HG02610 (cell line): ENCODE results near the gene ARHGAP1.
"Not testable (repeated sequence)": the region's sequence is repeated elsewhere in the genome, so short reads cannot be mapped to it uniquely, and the experiment has no call there.

Experiments used
- ATAC-seq: cut with Tn5 transposase; IDR thresholded peaks from one replicate; pipeline ENCODE4 v1.9.1; 2021; ENCODE audit warnings: mild to moderate bottlenecking, moderate library complexity; ENCODE audit not compliant: unreplicated experiment

The ARHGAP1 gene

DNA sequence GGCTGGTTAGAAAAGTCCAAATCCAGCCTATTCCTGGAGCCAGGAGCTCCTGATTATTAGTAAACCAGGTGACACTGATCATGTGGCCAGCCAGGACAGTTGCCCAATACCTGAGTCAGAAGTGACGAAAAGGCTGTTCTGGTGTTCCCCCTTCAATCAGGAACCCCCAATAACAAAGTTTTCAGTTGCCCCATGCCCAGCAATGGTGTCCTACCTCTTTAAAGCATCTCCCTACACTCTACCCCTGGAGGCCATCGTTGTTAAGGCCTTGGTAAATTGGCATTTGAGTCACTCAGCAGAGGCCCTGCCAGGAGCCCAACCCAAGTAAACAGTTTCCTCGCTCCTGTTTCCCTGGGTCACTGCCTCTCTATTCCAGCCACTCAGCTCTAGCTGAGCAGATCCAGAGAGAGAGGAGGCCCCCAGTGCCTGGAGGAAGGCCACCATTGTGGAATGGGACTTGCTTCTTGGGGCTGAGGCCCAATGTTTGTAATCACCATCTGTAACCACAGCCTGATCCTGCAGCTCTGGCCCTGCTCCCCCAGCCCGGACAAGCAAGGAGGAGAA lies 25.0 kb downstream of the ARHGAP1 start:
- ATAC-seq = no peak

DNA sequence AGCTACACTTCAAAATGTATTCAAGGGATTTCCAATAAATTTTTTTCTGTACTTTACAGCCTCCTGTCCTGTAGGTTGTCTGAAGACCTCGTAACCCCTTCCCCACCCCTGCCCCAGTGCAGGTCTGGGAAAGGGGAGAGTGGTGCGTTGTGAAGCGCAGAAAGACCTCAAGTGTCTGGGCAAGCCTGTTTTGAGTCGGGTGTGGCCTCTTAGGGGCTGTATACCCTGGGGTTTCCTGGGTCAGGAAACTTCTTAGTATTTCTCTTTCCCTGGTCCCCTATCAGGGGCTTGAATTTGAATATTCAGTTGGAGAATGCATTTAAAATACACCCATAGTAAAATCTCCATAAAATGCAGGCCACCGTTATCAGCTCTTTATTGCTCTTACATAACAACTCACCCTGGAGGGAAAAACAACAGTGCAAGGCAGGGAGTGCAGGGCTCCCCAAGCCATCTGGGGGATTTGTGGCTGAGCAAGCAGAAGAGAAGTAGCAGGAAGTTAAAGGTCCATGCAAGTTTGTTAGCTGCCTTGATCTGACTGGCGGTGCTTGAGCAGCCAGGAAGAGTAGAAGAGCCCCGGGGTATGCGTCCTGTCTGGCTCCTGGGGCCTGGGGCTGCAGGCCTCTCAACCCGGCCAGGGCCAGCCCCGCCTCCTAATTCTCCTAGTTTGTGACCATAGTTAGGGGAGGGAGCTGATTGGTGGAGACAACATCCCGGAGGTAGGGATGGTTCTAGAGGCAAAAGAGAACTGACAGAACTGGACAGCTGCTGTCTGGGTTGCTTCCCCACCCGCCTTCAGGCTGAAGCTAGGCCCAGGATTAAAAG lies 25.7 kb downstream of the ARHGAP1 start:
- ATAC-seq = no peak

- no peak for ATAC-seq
These were observed 26.5 kb downstream of the ARHGAP1 start for GRCh38 chr11:46673713-46674462.

- ATAC-seq = no peak
These were observed 28.0 kb downstream of the ARHGAP1 start for GRCh38 chr11:46672381-46672839.

DNA sequence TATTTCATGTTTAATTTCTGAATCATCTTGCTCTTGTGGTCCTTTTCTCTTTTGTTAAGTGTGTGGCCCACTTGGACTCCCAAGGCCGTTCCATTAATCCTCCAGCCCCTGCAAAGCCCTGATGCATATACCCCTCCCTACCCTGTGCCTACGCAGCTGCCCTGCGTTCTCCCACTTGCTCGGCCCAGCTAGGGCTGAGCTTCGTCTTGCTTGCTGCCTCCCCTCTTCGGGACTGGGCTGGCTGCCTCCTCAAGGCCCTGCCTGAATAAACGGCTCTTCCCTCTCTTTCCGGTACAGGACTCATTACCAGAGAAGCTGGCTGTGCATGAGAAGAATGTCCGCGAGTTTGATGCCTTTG lies 28.5 kb downstream of the ARHGAP1 start:
- ATAC-seq = no peak

GRCh38 chr11:46670521-46670920 lies 29.9 kb downstream of the ARHGAP1 start:
- not testable (repeated sequence) for ATAC-seq

DNA sequence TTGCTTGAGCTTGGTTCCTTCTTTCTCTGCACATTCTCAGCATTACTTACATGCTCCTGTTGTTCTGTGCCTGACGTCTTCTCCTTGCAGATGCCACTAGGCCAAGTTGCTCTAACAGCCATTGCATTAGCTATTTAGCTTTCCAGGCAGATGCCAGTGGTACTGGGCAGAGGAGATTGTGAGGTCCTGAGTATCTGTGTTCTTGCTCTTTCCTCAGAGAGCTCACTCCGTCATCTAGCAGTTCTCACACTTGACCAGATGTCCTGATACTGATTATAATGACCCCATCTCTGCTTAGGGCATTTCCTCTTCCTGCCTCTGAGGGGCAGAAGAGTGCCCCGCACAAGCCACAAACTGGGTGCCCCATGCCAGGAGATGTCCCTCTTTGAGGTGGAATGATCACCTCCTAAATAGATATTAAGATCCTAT lies 30.7 kb downstream of the ARHGAP1 start:
- no peak for ATAC-seq

DNA sequence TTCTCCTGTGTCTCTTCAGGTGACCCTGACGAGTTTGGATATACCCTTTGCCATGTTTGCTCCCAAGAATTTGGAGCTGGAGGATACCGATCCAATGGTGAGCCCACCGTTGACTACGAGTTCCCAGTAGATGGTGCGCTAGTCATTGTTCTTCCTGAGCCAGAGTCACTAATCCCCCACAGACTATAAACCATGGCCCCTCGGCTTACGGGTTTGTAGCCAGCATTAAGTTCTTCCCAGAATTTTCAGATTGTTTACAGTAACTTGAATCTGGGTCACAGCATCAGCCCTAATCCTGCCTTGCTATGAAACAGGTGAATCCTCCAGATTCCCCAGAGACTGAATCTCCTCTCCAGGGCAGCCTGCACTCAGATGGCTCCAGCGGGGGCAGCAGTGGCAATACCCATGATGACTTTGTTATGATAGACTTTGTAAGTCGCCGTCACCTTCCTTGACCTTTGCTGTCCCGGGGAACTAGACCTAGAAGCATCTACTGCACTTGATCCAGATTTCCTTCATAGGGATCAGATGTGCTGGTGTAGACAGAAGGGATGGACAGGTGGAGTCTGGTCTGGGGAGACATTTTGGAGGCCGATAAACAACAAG lies 31.8 kb downstream of the ARHGAP1 start:
- no peak for ATAC-seq

GRCh38 chr11:46667043-46667481 lies 33.4 kb downstream of the ARHGAP1 start:
- ATAC-seq = no peak

DNA sequence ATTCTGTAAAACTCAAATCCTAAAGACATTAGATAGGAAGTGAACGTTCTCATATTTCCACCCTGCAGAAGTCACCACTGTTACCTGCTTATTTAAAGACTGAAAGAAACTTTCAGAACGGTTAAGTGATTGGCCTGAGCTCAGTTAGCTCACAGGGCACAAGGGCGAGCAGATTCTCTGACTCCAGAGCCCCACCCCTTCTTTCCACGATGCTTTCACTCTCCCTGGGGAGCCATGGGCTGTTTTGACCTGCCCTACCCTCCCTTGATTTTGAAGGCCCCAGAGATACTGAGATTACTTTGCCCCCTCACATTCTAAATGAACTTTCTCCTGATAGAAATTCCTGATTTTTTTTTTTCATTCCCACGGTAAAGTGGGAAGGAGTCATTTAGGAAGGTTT lies 33.9 kb downstream of the ARHGAP1 start:
- no peak for ATAC-seq

GRCh38 chr11:46665356-46665755 lies 35.1 kb downstream of the ARHGAP1 start:
- ATAC-seq = no peak

GRCh38 chr11:46664612-46665011 lies 35.8 kb downstream of the ARHGAP1 start:
- no peak for ATAC-seq

DNA sequence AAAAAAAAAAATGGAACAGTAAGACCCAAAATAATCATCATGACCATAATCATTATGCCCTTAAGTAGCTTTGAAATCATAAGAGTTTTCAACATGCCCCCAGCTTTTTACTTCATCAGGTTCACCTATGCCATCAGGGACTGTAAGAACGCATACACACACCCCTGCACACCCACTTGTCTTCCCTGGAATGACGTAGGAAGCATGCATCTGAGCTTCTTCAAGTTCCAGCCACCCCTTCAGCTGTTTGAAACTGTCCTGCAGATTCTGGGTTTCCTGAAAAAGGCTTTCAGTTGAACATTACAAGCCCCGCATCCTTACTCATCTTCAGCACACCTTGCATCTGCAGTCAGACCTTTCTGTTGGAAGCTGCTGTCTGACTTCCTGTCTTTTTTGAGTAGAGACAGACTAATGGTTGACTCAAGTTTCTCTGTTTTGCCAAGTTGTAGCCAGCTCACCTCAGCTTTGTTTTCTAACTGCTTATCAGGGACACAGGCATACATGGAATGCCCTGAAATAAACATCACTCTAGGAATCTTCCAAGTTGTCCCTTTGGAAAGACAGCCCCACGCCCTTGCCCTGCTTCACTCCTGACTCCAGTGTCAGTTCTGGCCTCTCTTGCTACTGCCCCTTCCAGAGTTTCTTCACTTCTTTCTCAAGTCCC lies 37.0 kb downstream of the ARHGAP1 start:
- no peak for ATAC-seq

DNA sequence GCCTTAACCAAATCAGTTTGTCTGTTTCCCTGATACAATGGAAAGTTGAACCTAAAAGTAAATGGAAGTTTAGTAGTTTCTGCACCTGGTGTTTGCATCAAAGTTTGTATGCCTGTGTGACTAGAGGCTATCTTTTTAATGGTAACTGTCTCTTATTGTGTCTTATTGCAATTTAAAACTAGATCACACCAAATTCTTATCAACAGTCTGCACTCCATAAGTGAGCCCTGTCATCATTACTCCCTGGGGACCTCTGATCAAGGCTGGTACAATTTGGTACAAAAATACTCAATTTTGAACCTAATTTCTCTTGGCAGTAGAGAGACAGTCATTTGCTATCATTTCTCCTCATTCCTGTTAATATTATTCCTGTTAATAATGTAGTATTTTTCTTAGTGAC lies 38.1 kb downstream of the ARHGAP1 start:
- no peak for ATAC-seq

DNA sequence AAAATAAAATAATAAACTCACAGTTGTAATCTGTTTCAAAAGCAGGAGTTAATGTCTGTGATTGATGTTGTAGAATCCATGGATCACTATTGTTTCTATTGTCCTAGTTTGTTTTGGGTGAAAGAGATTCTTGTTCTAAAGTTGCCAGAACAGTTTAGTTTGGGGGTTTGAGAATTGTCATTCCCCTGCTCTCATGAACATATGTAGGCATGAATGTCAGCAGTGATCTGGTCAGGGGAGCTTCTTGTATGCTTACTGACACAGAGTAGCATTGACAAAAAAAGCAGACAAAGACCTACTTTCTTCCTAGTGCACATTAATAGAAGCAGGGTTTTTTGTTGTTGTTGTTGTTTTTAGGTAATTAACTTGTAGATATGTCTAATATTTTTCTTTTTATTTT lies 38.6 kb downstream of the ARHGAP1 start:
- ATAC-seq = no peak

DNA sequence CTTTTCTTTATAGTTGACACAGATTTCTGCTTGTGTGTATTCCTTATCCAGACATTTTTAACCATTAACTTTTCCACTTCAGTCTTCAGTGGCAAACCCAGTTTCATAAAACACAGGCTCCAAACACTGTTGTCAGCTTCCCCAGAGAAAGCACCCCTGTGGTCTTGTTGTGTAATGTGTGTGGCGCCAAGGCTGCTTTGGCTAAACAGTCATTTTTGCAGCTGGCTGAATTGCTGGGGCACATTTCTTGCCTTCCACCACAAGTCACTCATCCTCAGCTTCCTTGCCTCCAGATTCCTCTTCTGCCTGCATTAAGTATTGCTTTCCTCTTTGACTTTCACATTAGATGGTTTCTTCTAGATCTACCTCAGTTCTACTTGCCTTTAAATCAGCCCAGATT lies 40.5 kb downstream of the ARHGAP1 start:
- ATAC-seq = no peak

DNA sequence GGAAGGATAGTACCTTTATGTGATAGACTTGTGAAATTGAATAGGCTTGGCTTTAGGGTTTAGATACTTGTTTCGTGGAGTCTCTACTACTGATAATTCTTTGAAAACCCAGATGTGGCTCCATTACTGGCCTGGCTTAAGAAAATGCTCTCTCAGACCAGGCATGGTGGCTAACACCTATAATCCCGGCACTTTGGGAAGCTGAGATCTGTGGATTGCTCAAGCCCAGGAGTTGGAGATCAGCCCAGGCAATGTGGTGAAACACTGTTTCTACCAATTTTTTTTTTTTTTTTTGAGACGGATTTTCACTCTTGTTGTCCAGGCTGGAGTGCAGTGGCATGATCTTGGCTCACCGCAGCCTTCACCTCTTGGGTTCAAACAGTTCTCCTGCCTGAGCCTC lies 42.2 kb downstream of the ARHGAP1 start:
- no peak for ATAC-seq

- no peak for ATAC-seq
These were observed 43.2 kb downstream of the ARHGAP1 start for GRCh38 chr11:46657186-46657585.

GRCh38 chr11:46655631-46656030 lies 44.8 kb downstream of the ARHGAP1 start:
- ATAC-seq = no peak

- ATAC-seq = no peak
These were observed 51.2 kb downstream of the ARHGAP1 start for GRCh38 chr11:46649180-46649738.

DNA sequence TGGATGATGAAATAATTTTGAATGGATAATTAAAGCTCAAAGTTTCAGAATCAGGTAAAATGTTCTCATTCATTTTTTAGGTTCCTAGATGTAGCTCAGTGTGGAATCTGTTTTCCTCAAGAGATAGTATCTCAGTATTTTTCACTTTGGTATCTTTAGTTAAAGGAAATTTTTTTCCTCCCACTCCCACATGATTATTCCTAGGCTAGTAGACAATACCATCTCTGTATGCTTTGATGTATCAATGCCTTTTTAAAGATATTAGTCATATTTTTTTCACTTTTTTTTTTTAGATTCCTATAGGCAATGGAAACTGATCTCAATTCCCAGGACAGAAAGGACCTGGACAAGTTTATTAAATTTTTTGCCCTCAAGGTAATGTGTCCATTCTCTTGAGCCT lies 56.4 kb downstream of the ARHGAP1 start:
- no peak for ATAC-seq
